IPS-15b (cell line): Measurements from ENCODE around the gene TRIM8.

Experiments used
- H3K27me3 ChIP-seq: one replicate; pipeline ENCODE4 v1.6.1; 2013; ENCODE audit warnings: low read length; ENCODE audit not compliant: control insufficient read depth, insufficient read depth
- H3K36me3 ChIP-seq: one replicate; pipeline ENCODE4 v1.6.1; 2013; ENCODE audit warnings: low read length; ENCODE audit not compliant: control insufficient read depth, insufficient read depth
- H3K4me1 ChIP-seq: one replicate; pipeline ENCODE4 v1.6.1; 2013; ENCODE audit warnings: mild to moderate bottlenecking, low read length; ENCODE audit not compliant: control insufficient read depth, insufficient read depth
- H3K4me3 ChIP-seq: one replicate; pipeline ENCODE4 v1.5.1; 2013; ENCODE audit warnings: low read depth, low read length
- H3K9ac ChIP-seq: one replicate; pipeline ENCODE4 v1.6.1; 2013; ENCODE audit warnings: low read depth, mild to moderate bottlenecking, low read length
- H3K9me3 ChIP-seq: one replicate; pipeline ENCODE4 v1.6.1; 2013; ENCODE audit warnings: mild to moderate bottlenecking, low read length; ENCODE audit not compliant: control insufficient read depth, insufficient read depth

The TRIM8 gene

GRCh38 chr10:102704915-102705314 is 60.6 kb downstream of the TRIM8 start:
- no peak overlapping the region for H3K4me3 ChIP-seq
- no peak overlapping the region for H3K9ac ChIP-seq
- H3K9me3 ChIP-seq: no peaks in the 10 kb centered on the region
- peaks cover 3% of the 10 kb centered on the region for H3K36me3 ChIP-seq
- H3K27me3 ChIP-seq: no peaks in the 10 kb centered on the region
- H3K4me1 ChIP-seq: no peaks in the 10 kb centered on the region

- H3K4me3 ChIP-seq: no peak overlapping the region
These were observed 61.3 kb downstream of the TRIM8 start for GRCh38 chr10:102705531-102705930.

More at GRCh38 chr10:102705531-102705930, 61.3 kb downstream of the TRIM8 start:
- no peak overlapping the region for H3K9ac ChIP-seq
- no peaks in the 10 kb centered on the region for H3K27me3 ChIP-seq
- no peaks in the 10 kb centered on the region for H3K9me3 ChIP-seq
- no peaks in the 10 kb centered on the region for H3K4me1 ChIP-seq
- H3K36me3 ChIP-seq: peaks cover 3% of the 10 kb centered on the region
